ENCODE data around the gene HMG20A. TPM values are rescaled to one million over a fixed set of nuclear protein-coding genes. Genes with fewer than 3 reads are reported as not detected.

The HMG20A gene
- total RNA-seq, 1 experiment from 2014 or later = 62.2 TPM

DNA sequence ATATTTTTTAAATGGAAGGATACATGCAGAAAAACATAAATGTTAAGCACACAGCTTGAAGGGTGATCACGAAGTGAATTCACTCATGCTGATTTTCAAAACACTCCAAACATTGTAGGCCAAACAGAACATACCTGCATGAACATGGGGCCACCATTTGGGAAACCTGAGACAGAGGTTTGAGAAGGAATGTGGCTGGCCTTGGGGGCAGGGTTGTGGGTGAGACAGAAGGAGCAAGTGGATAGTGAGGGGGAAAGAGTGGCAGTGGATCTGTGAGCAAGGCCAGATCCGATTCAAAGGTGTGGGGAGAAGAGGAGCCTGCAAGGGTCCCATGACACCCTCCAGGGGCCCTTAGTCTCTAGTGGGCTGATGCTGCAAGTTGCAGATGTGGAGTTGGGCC lies 94.9 kb downstream of the HMG20A start (continued):
- TF ChIP-seq, protein P1, sequence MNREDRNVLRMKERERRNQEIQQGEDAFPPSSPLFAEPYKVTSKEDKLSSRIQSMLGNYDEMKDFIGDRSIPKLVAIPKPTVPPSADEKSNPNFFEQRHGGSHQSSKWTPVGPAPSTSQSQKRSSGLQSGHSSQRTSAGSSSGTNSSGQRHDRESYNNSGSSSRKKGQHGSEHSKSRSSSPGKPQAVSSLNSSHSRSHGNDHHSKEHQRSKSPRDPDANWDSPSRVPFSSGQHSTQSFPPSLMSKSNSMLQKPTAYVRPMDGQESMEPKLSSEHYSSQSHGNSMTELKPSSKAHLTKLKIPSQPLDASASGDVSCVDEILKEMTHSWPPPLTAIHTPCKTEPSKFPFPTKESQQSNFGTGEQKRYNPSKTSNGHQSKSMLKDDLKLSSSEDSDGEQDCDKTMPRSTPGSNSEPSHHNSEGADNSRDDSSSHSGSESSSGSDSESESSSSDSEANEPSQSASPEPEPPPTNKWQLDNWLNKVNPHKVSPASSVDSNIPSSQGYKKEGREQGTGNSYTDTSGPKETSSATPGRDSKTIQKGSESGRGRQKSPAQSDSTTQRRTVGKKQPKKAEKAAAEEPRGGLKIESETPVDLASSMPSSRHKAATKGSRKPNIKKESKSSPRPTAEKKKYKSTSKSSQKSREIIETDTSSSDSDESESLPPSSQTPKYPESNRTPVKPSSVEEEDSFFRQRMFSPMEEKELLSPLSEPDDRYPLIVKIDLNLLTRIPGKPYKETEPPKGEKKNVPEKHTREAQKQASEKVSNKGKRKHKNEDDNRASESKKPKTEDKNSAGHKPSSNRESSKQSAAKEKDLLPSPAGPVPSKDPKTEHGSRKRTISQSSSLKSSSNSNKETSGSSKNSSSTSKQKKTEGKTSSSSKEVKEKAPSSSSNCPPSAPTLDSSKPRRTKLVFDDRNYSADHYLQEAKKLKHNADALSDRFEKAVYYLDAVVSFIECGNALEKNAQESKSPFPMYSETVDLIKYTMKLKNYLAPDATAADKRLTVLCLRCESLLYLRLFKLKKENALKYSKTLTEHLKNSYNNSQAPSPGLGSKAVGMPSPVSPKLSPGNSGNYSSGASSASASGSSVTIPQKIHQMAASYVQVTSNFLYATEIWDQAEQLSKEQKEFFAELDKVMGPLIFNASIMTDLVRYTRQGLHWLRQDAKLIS (CRISPR knock-in tag; IDR thresholded peaks at IDR 0.05; ENCODE audit: borderline replicate concordance) = no peak

GRCh38 chr15:77516076-77516475 lies 95.4 kb downstream of the HMG20A start:
- Mint-ChIP-seq H3K36me3 (peaks cover 17% of the 10 kb centered on the region), H3K27me3 (ENCODE audit: low read depth) (no peaks in the 10 kb centered on the region; the same call in 1 of the 2 replicates), H3K4me1 (peaks cover 58% of the 10 kb centered on the region), H3K4me3 (no peak overlapping the region), H3K27ac (no peak overlapping the region), H3K9me3 (peaks cover 15% of the 10 kb centered on the region)
- no peak for TF ChIP-seq ZNF423 (CRISPR knock-in tag; IDR thresholded peaks at IDR 0.05)
- TF ChIP-seq, protein P2, sequence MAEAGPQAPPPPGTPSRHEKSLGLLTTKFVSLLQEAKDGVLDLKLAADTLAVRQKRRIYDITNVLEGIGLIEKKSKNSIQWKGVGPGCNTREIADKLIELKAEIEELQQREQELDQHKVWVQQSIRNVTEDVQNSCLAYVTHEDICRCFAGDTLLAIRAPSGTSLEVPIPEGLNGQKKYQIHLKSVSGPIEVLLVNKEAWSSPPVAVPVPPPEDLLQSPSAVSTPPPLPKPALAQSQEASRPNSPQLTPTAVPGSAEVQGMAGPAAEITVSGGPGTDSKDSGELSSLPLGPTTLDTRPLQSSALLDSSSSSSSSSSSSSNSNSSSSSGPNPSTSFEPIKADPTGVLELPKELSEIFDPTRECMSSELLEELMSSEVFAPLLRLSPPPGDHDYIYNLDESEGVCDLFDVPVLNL (CRISPR knock-in tag; IDR thresholded peaks at IDR 0.05; ENCODE audit: borderline replicate concordance, low read depth) = no peak
- no peak for TF ChIP-seq ATF6 (CRISPR knock-in tag; IDR thresholded peaks at IDR 0.05)
- TF ChIP-seq GRHL2 (CRISPR knock-in tag; IDR thresholded peaks at IDR 0.05; ENCODE audit: insufficient replicate concordance, severe bottlenecking) = no peak
- TF ChIP-seq TP53 (CRISPR knock-in tag; IDR thresholded peaks at IDR 0.05) = no peak
- TF ChIP-seq SMAD4 (CRISPR knock-in tag; IDR thresholded peaks at IDR 0.05) = no peak
- no peak for TF ChIP-seq IRF2 (CRISPR knock-in tag; IDR thresholded peaks at IDR 0.05; ENCODE audit: borderline replicate concordance, low read depth)
- TF ChIP-seq CREM (CRISPR knock-in tag; IDR thresholded peaks at IDR 0.05) = no peak
- no peak for TF ChIP-seq FOXJ3 (CRISPR knock-in tag; IDR thresholded peaks at IDR 0.05; ENCODE audit: borderline replicate concordance)
- TF ChIP-seq MXD4 (CRISPR knock-in tag; IDR thresholded peaks at IDR 0.05; ENCODE audit: borderline replicate concordance) = no peak
- POLR2A ChIA-PET = no interaction called here
- DNase-seq (ENCODE audit: low spot score) (no peak), ATAC-seq (no peak)
- CTCF ChIA-PET = interaction anchor here (0.8 to 0.9 kb wide), 2 partner anchors 13 to 17 kb away, joined by 3 read pairs; no protein-coding TSS in a partner anchor

- ChIA-PET CTCF (interaction anchor here (0.8 kb wide), 1 partner anchor 16 kb away, joined by 3 read pairs; no protein-coding TSS in a partner anchor), POLR2A (no interaction called here)
- H3K27me3 Mint-ChIP-seq (ENCODE audit: low read depth) = no peaks in the 10 kb centered on the region; the same call in 1 of the 2 replicates
- H3K9me3 Mint-ChIP-seq = peaks cover 10% of the 10 kb centered on the region
- no peak overlapping the region for H3K27ac Mint-ChIP-seq
- peaks cover 51% of the 10 kb centered on the region for H3K4me1 Mint-ChIP-seq
- DNase-seq (ENCODE audit: low spot score) (no peak), ATAC-seq (no peak)
- peaks cover 13% of the 10 kb centered on the region for H3K36me3 Mint-ChIP-seq
- H3K4me3 Mint-ChIP-seq = no peak overlapping the region
- TF ChIP-seq STAT6 (CRISPR knock-in tag; conservative IDR thresholded peaks at IDR 0.05; ENCODE audit: low read depth) = no peak
- TF ChIP-seq SOX15 (CRISPR knock-in tag; IDR thresholded peaks at IDR 0.05) = no peak
- TF ChIP-seq, protein P3, sequence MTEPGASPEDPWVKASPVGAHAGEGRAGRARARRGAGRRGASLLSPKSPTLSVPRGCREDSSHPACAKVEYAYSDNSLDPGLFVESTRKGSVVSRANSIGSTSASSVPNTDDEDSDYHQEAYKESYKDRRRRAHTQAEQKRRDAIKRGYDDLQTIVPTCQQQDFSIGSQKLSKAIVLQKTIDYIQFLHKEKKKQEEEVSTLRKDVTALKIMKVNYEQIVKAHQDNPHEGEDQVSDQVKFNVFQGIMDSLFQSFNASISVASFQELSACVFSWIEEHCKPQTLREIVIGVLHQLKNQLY (CRISPR knock-in tag; IDR thresholded peaks at IDR 0.05) = no peak
- TF ChIP-seq, protein P4, sequence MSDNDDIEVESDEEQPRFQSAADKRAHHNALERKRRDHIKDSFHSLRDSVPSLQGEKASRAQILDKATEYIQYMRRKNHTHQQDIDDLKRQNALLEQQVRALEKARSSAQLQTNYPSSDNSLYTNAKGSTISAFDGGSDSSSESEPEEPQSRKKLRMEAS (CRISPR knock-in tag; IDR thresholded peaks at IDR 0.05) = no peak
- TF ChIP-seq, protein P1 (CRISPR knock-in tag; IDR thresholded peaks at IDR 0.05; ENCODE audit: borderline replicate concordance) = no peak
- no peak for TF ChIP-seq CDX4 (CRISPR knock-in tag; IDR thresholded peaks at IDR 0.05; ENCODE audit: borderline replicate concordance)
- TF ChIP-seq NR1H2 (CRISPR knock-in tag; IDR thresholded peaks at IDR 0.05) = no peak
Observed at GRCh38 chr15:77516786-77517185, 96.1 kb downstream of the HMG20A start.

Measured in WTC11 (cell line).